Measurements from ENCODE around the gene UNC5C. TPM values are rescaled to one million over a fixed set of nuclear protein-coding genes. Genes with fewer than 3 reads are reported as not detected.

Gene UNC5C
- total RNA-seq, 1 donor from 2014 or later = 12.0 TPM

GRCh38 chr4:95209927-95210326, 338.8 kb downstream of the UNC5C start:
- H3K4me3 ChIP-seq = no peak overlapping the region
- intact Hi-C loops (cut with DNase I) = no loop called here
- no peak for DNase-seq (ENCODE audit: extremely low spot score in 2 of 2)

GRCh38 chr4:95204873-95205272, 343.9 kb downstream of the UNC5C start:
- no peaks in the 10 kb centered on the region for H3K36me3 ChIP-seq
- intact Hi-C loops (cut with DNase I) = no loop called here
- DNase-seq (ENCODE audit: extremely low spot score in 2 of 2) = no peak
- peaks cover 4% of the 10 kb centered on the region for H3K4me1 ChIP-seq
- TF ChIP-seq POLR2AphosphoS5 (IDR thresholded peaks at IDR 0.05; ENCODE audit: insufficient read depth in 1 of 2, low read depth in 1 of 2) (no peak), POLR2A (IDR thresholded peaks at IDR 0.05) (no peak), CTCF (IDR thresholded peaks at IDR 0.05) (no peak)
- no peaks in the 10 kb centered on the region for H3K9me3 ChIP-seq
- H3K27ac ChIP-seq = no peak overlapping the region
- H3K27me3 ChIP-seq = no peaks in the 10 kb centered on the region
- H3K4me3 ChIP-seq = no peak overlapping the region

More at GRCh38 chr4:95209927-95210326, 338.8 kb downstream of the UNC5C start:
- H3K4me1 ChIP-seq = no peaks in the 10 kb centered on the region
- H3K9me3 ChIP-seq = no peaks in the 10 kb centered on the region
- no peak overlapping the region for H3K27ac ChIP-seq
- no peaks in the 10 kb centered on the region for H3K27me3 ChIP-seq
- no peak for TF ChIP-seq POLR2AphosphoS5 (IDR thresholded peaks at IDR 0.05; ENCODE audit: insufficient read depth in 1 of 2, low read depth in 1 of 2)
- TF ChIP-seq POLR2A (IDR thresholded peaks at IDR 0.05) = no peak
- no peaks in the 10 kb centered on the region for H3K36me3 ChIP-seq

GRCh38 chr4:95204267-95204844, 344.4 kb downstream of the UNC5C start:
- Histone ChIP-seq H3K9me3 (no peaks in the 10 kb centered on the region), H3K4me1 (peaks cover 4% of the 10 kb centered on the region), H3K36me3 (no peaks in the 10 kb centered on the region), H3K27ac (no peak overlapping the region), H3K27me3 (no peaks in the 10 kb centered on the region), H3K4me3 (no peak overlapping the region)
- intact Hi-C loops (cut with DNase I) = no loop called here
- no peak for TF ChIP-seq CTCF (IDR thresholded peaks at IDR 0.05)
- TF ChIP-seq POLR2AphosphoS5 (IDR thresholded peaks at IDR 0.05; ENCODE audit: insufficient read depth in 1 of 2, low read depth in 1 of 2) = no peak
- TF ChIP-seq POLR2A (IDR thresholded peaks at IDR 0.05) = no peak
- DNase-seq (ENCODE audit: extremely low spot score in 2 of 2) = no peak

- Histone ChIP-seq H3K4me3 (no peak overlapping the region), H3K4me1 (no peaks in the 10 kb centered on the region), H3K27ac (no peak overlapping the region), H3K36me3 (no peaks in the 10 kb centered on the region), H3K9me3 (no peaks in the 10 kb centered on the region), H3K27me3 (no peaks in the 10 kb centered on the region)
- no peak for DNase-seq (ENCODE audit: extremely low spot score in 2 of 2)
- TF ChIP-seq POLR2A (IDR thresholded peaks at IDR 0.05) (no peak), POLR2AphosphoS5 (IDR thresholded peaks at IDR 0.05; ENCODE audit: insufficient read depth in 1 of 2, low read depth in 1 of 2) (no peak), CTCF (IDR thresholded peaks at IDR 0.05) (no peak)
- intact Hi-C loops (cut with DNase I) = no loop called here
Observed at GRCh38 chr4:95198961-95199360, 349.8 kb downstream of the UNC5C start.

GRCh38 chr4:95197353-95197752, 351.4 kb downstream of the UNC5C start:
- H3K9me3 ChIP-seq = no peaks in the 10 kb centered on the region
- no peak for DNase-seq (ENCODE audit: extremely low spot score in 2 of 2)
- H3K27ac ChIP-seq = no peak overlapping the region
- no peaks in the 10 kb centered on the region for H3K36me3 ChIP-seq
- no peaks in the 10 kb centered on the region for H3K4me1 ChIP-seq
- TF ChIP-seq CTCF (IDR thresholded peaks at IDR 0.05) (no peak), POLR2A (IDR thresholded peaks at IDR 0.05) (no peak), POLR2AphosphoS5 (IDR thresholded peaks at IDR 0.05; ENCODE audit: insufficient read depth in 1 of 2, low read depth in 1 of 2) (no peak)
- intact Hi-C loops (cut with DNase I) = no loop called here
- no peak overlapping the region for H3K4me3 ChIP-seq
- no peaks in the 10 kb centered on the region for H3K27me3 ChIP-seq

All from vagina (tissue), 2 donors.